CD4-positive, alpha-beta memory T cell (primary cell): ENCODE measurements around the gene RNF144A. TPM values are rescaled to one million over a fixed set of nuclear protein-coding genes. Genes with fewer than 3 reads are reported as not detected.

Experiments used
- CTCF ChIA-PET: fragments of 350-600 bp; sonication (Branson Sonifier 250); formaldehyde crosslinking; loops from one replicate; lab custom pipeline; 2021; ENCODE audit warnings: inconsistent platforms; ENCODE audit not compliant: partially characterized antibody; lab: Charles Lee
- POLR2A ChIA-PET: fragments of 350-600 bp; sonication (Branson Sonifier 250); formaldehyde crosslinking; loops from one replicate; lab custom pipeline; 2021; ENCODE audit not compliant: partially characterized antibody; lab: Charles Lee
- DNase-seq, 5 donors: peaks; one replicate each; pipeline versions ENCODE4 v3.0.0 to v3.0.0-alpha.2; 2020 to 2022; ENCODE audit warnings: mixed read lengths in 1 of 5
- H3K27ac ChIP-seq: one replicate; pipeline ENCODE4 v1.7.0; 2013; ENCODE audit warnings: low read depth, low read length
- H3K27me3 ChIP-seq: 2 replicates; pipeline ENCODE4 v1.7.0; 2013; ENCODE audit warnings: mild to moderate bottlenecking, low read length, moderate library complexity; ENCODE audit not compliant: insufficient read depth
- H3K36me3 ChIP-seq: 2 replicates; pipeline ENCODE4 v1.7.0; 2013; ENCODE audit warnings: mild to moderate bottlenecking, low read length, moderate library complexity; ENCODE audit not compliant: insufficient read depth
- H3K4me1 ChIP-seq: 2 replicates; pipeline ENCODE4 v1.7.0; 2013; ENCODE audit warnings: mild to moderate bottlenecking, low read length, moderate library complexity; ENCODE audit not compliant: insufficient read depth
- H3K4me3 ChIP-seq, 2 donors: one replicate each; pipeline ENCODE4 v1.7.0; 2013; ENCODE audit warnings: low read length in 2 of 2, mild to moderate bottlenecking in 1 of 2
- H3K9me3 ChIP-seq, 2 donors: one replicate each; pipeline ENCODE4 v1.7.0; 2013; ENCODE audit warnings: low read length in 2 of 2, control low read depth in 1 of 2; ENCODE audit not compliant: control insufficient read depth in 1 of 2
- H3K27ac Mint-ChIP-seq, 7 donors: one replicate each; pipeline ENCODE4 v1.8.0; 2020 to 2021; ENCODE audit warnings: mixed read lengths in 7 of 7, mild to moderate bottlenecking in 6 of 7, inconsistent platforms in 3 of 7, moderate library complexity in 3 of 7
- H3K27me3 Mint-ChIP-seq, 2 donors: one replicate each; pipeline ENCODE4 v1.8.0; 2020 to 2021; ENCODE audit warnings: mixed read lengths in 2 of 2
- H3K36me3 Mint-ChIP-seq, 2 donors: one replicate each; pipeline ENCODE4 v1.8.0; 2020 to 2021; ENCODE audit warnings: mixed read lengths in 2 of 2, inconsistent platforms in 1 of 2, mild to moderate bottlenecking in 1 of 2
- H3K4me1 Mint-ChIP-seq, 4 donors: one replicate each; pipeline ENCODE4 v1.8.0; 2020 to 2021; ENCODE audit warnings: mixed read lengths in 4 of 4, mild to moderate bottlenecking in 1 of 4
- H3K4me3 Mint-ChIP-seq, 8 donors: one replicate each; pipeline ENCODE4 v1.8.0; 2020 to 2021; ENCODE audit warnings: mixed read lengths in 8 of 8, mild to moderate bottlenecking in 7 of 8, moderate library complexity in 6 of 8, inconsistent platforms in 3 of 8
- H3K9me3 Mint-ChIP-seq, 8 donors: one replicate each; pipeline ENCODE4 v1.8.0; 2020 to 2021; ENCODE audit warnings: mixed read lengths in 8 of 8, mild to moderate bottlenecking in 5 of 8, inconsistent platforms in 3 of 8, moderate library complexity in 1 of 8
- intact Hi-C: fragments of 100-400 bp; cut with micrococcal nuclease; formaldehyde crosslinking; loops from one replicate; pipeline ENCODE4 v1.15.1; 2023
- polyA plus RNA-seq, 2 donors: library from polyadenylated mRNA; unstranded; fragments of 300-500 nt; fragmentation: Illumina TruSeq; gene quantifications; one replicate each; pipeline ENCODE4 v1.2.3, GENCODE V29; 2021
- total RNA-seq, 2 experiments: library from RNA; stranded (reverse); gene quantifications; one replicate each; pipeline ENCODE4 v1.2.3, GENCODE V29; 2021

Gene RNF144A
- total and polyA plus RNA-seq, 4 experiments from 2014 or later = 3.9 to 41.1 (median 23.8) TPM

DNA sequence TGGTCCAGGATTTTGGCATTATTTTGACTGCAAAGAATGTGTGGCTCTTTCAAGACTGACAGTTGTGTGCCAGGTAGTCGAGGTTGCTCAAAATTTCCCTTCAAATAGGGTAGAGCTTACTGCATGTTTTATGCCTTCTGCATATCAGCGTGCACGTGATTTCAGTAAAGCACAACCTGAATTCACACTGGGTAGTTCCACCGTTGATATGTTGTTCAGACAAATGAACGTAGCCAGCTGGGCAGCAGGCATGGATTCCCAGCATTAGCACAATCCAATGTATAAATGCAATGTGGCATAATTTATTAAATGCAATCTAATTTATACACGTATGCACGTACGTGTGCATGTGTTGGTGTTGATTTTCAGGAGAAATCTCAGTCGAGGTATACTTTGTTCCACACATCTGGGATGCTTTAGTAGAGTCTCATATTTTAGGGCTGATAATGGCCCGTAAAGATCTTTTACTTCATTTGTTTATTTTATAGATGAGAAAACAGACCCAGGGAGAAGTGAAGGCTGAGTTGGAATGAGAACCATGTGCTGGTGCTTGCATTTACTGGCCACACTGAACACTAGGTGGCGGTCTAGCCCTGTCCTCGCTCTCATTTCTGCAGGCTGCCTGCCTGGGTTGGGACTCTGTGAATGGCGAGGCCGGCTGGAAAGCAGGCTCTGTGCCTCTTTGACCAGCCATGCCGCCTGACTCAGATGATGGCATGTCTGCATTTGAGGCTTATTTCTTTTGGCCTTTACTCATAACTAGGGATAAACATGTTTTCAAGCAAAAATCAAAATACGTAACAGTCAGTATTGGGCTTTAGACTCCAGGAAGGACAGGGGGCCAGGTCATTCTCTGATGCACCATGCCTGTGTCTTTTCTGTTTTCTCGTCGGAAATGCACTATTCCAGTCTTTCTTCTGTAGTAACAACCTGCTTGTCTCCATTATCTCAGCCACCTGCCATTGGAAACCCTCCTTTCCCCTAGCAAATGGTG, 120.4 kb downstream of the RNF144A start:
- H3K9me3 Mint-ChIP-seq = peaks cover 0 to 3% (median 0%) of the 10 kb centered on the region in 8 donors
- Histone ChIP-seq H3K36me3 (peaks cover 20% of the 10 kb centered on the region), H3K4me3 (no peak overlapping the region), H3K27ac (no peak overlapping the region), H3K27me3 (no peaks in the 10 kb centered on the region), H3K4me1 (no peaks in the 10 kb centered on the region), H3K9me3 (no peaks in the 10 kb centered on the region)
- peaks cover under 1 to 12% (median 5%) of the 10 kb centered on the region in 4 donors for H3K4me1 Mint-ChIP-seq
- intact Hi-C loops = loop anchor here (1.0 kb wide), 1 partner anchor 47 kb away; no protein-coding TSS in a partner anchor
- ChIA-PET POLR2A (no interaction called here), CTCF (interaction anchor here (0.7 to 2.8 kb wide), 2 partner anchors 10 to 141 kb away, joined by 4 to 12 read pairs; no protein-coding TSS in a partner anchor)
- DNase-seq = peak in 4 of 5 donors; percentile 42 to 61 (median 51)
- H3K27me3 Mint-ChIP-seq = no peaks in the 10 kb centered on the region
- H3K4me3 Mint-ChIP-seq = no peak overlapping the region
- H3K27ac Mint-ChIP-seq = no peak overlapping the region
- H3K36me3 Mint-ChIP-seq = peaks cover 53 to 58% of the 10 kb centered on the region in 2 donors

DNA sequence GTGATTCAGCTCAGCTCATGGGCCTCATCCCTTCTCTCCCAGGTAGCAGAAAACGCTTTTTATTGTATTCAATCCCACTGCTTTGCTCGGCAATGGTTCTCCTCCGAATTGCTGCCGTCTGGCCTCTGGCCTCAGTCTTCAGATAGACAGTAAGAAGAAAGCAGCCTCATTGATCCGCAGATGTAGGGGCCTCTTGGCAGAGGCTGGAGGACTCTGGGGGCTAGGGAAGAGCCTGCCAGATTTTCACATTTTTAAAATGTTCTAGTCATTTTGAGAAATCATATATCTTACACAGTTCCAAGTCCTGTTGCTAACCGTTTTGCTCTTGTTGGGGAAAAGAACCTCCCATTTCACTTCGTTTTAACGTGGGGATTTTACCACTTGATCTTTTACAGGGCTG, 123.3 kb downstream of the RNF144A start:
- DNase-seq = no peak
- no peaks in the 10 kb centered on the region for H3K4me1 ChIP-seq
- no peaks in the 10 kb centered on the region for H3K27me3 Mint-ChIP-seq
- H3K9me3 Mint-ChIP-seq = peaks cover 0 to 3% (median 0%) of the 10 kb centered on the region in 8 donors
- no peak overlapping the region for H3K27ac ChIP-seq
- peak overlapping the region in 1 of 7 donors; percentile 21 for H3K27ac Mint-ChIP-seq
- H3K27me3 ChIP-seq = no peaks in the 10 kb centered on the region
- H3K4me3 ChIP-seq = no peak overlapping the region
- intact Hi-C loops = no loop called here
- ChIA-PET POLR2A (no interaction called here), CTCF (interaction anchor here (0.9 to 9.9 kb wide), 3 partner anchors 9 to 146 kb away, joined by 3 to 188 read pairs (median 4); no protein-coding TSS in a partner anchor)
- H3K36me3 ChIP-seq = peaks cover 10% of the 10 kb centered on the region
- H3K36me3 Mint-ChIP-seq = peaks cover 47 to 50% of the 10 kb centered on the region in 2 donors
- H3K4me1 Mint-ChIP-seq = peaks cover 7 to 10% (median 9%) of the 10 kb centered on the region in 4 donors
- no peaks in the 10 kb centered on the region for H3K9me3 ChIP-seq
- no peak overlapping the region for H3K4me3 Mint-ChIP-seq

DNA sequence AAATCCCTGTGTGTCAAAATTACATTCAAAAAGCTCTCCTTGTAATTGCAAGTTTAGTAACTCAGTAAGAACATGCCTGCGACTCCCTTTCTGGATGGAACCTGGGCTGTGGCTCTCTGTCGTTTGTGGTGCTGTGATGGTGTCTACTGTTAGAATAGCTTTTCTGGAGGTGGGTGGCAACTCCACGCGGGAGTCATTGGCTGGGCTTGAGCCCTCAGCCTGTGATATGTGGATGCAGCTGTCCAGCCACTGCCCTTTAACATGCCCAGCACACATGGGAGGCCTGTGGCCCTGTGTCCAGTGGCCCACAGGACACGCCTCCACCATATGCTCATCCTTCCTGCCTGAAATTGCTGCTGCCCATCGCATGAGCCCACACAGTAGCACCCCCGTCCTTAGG, 124.2 kb downstream of the RNF144A start:
- Histone ChIP-seq H3K36me3 (peaks cover 4% of the 10 kb centered on the region), H3K4me1 (no peaks in the 10 kb centered on the region), H3K27me3 (no peaks in the 10 kb centered on the region), H3K27ac (no peak overlapping the region), H3K9me3 (no peaks in the 10 kb centered on the region), H3K4me3 (no peak overlapping the region)
- intact Hi-C loops = no loop called here
- Mint-ChIP-seq H3K9me3 (peaks cover 0 to 3% (median 0%) of the 10 kb centered on the region in 8 donors), H3K4me3 (no peak overlapping the region), H3K4me1 (peaks cover 7 to 15% (median 9%) of the 10 kb centered on the region in 4 donors), H3K27ac (peak overlapping the region in 2 of 7 donors; percentile 42 to 65), H3K27me3 (no peaks in the 10 kb centered on the region), H3K36me3 (peaks cover 46 to 49% of the 10 kb centered on the region in 2 donors)
- DNase-seq = no peak
- ChIA-PET CTCF (interaction anchor here (4.4 to 9.9 kb wide), 2 partner anchors 19 to 146 kb away, joined by 74 to 188 read pairs; no protein-coding TSS in a partner anchor), POLR2A (no interaction called here)

DNA sequence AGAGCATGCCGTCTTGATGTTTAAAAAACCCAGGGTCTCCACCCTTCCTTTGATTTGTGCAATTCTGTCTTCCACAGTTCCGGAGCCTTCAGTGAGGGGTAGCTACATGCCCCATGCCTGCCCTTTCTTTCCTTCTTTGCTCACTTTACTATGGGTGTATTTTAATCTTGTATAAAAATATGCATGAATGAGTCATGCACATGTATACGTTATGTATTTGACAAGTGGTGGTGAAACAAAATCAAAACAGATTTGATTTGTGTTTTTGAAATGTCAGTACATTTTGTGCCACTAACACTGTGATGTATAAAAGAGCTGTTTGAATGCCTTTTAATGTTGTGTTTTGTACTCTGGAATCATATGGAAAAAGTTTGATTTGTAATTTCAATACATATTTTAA, 126.5 kb downstream of the RNF144A start:
- H3K4me1 ChIP-seq = no peaks in the 10 kb centered on the region
- peaks cover 0 to 2% (median 0%) of the 10 kb centered on the region in 8 donors for H3K9me3 Mint-ChIP-seq
- H3K4me1 Mint-ChIP-seq = peaks cover 6 to 14% (median 11%) of the 10 kb centered on the region in 4 donors
- DNase-seq = no peak
- H3K4me3 Mint-ChIP-seq = no peak overlapping the region
- no peaks in the 10 kb centered on the region for H3K36me3 ChIP-seq
- POLR2A ChIA-PET = interaction anchor here (1.0 to 1.9 kb wide), 2 partner anchors 14 to 146 kb away, joined by 4 to 8 read pairs; no protein-coding TSS in a partner anchor
- H3K27ac Mint-ChIP-seq = no peak overlapping the region
- H3K27me3 Mint-ChIP-seq = no peaks in the 10 kb centered on the region
- H3K4me3 ChIP-seq = no peak overlapping the region
- H3K36me3 Mint-ChIP-seq = peaks cover 46 to 51% of the 10 kb centered on the region in 2 donors
- H3K27me3 ChIP-seq = no peaks in the 10 kb centered on the region
- H3K9me3 ChIP-seq = no peaks in the 10 kb centered on the region
- intact Hi-C loops = loop anchor here (1.0 kb wide), 2 partner anchors 146 to 217 kb away; no protein-coding TSS in a partner anchor
- no peak overlapping the region for H3K27ac ChIP-seq
- CTCF ChIA-PET = interaction anchor here (0.8 to 9.9 kb wide), 43 partner anchors 9 to 222 kb away, joined by 3 to 188 read pairs (median 5); partner anchors contain the start of genes CMPK2, RNF144A and RSAD2

DNA sequence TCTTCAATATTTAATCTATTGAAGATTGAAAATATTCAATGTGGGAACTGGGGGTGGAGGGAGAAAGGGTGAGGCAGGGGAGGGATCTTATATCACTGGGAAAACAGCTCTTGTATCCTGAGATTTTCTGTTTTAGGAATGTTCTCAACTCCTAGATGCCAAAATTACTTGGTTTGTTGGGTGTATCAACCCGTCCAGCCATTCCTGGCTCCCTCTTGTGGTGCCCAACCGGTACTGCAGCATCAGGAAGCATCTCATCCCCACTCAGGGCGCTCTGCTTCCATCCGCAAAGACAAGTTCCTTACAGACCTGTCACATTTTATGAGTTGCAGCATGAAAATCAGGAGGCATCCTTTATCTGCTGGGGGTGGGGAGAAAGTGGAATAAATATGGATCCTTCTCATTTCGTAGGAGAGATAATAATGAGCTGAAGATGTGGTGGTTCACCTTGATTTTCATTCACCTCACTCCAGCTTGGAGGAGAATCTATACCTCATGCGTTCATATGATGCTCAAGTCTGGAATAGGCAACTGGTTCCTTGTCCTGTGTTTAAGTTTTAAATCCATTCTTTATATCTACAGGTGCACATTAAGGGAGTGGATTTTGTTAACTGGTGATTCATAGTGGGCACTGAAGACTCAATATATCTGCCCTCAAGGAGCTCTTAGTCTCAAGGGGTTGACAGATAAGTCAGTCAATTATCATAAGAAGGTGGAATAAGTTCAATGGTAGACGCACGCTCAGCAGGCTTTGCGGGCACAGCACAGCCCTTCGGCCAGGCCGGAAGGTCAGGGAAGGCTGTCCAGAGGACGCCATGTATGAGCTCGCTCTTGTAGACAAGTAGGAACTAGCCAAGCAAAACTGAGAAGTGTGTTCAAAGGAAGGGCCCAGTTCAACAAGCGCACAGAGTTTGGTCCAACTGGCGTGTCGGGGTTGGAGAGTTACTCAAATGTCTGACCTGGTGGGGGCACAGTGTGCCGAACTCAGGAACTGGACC, 127.3 kb downstream of the RNF144A start:
- intact Hi-C loops = loop anchor here (1.0 kb wide), 2 partner anchors 147 to 218 kb away; no protein-coding TSS in a partner anchor
- Mint-ChIP-seq H3K36me3 (peaks cover 42 to 45% of the 10 kb centered on the region in 2 donors), H3K27ac (peak overlapping the region in 2 of 7 donors; percentile 38 to 90), H3K4me1 (peaks cover 6 to 14% (median 11%) of the 10 kb centered on the region in 4 donors), H3K9me3 (no peaks in the 10 kb centered on the region), H3K4me3 (no peak overlapping the region), H3K27me3 (no peaks in the 10 kb centered on the region)
- Histone ChIP-seq H3K27me3 (no peaks in the 10 kb centered on the region), H3K27ac (no peak overlapping the region), H3K4me1 (no peaks in the 10 kb centered on the region), H3K9me3 (no peaks in the 10 kb centered on the region), H3K36me3 (no peaks in the 10 kb centered on the region), H3K4me3 (no peak overlapping the region)
- ChIA-PET CTCF (interaction anchor here (0.7 to 9.9 kb wide), 49 partner anchors 10 to 223 kb away, joined by 3 to 188 read pairs (median 5); partner anchors contain the start of genes RNF144A and RSAD2), POLR2A (interaction anchor here (0.8 to 1.9 kb wide), 4 partner anchors 13 to 178 kb away, joined by 4 to 8 read pairs (median 4); no protein-coding TSS in a partner anchor)
- DNase-seq = peak; percentile 55 to 63 (median 58)
